A549 (cell line): Measurements from ENCODE around the gene TRPM2.

Source experiments
- BCL3 ChIP-seq: fragments of >200 bp; sonication (Bioruptor Twin); formaldehyde crosslinking; IDR thresholded peaks from 3 replicates; pipeline ENCODE4 v1.6.1; 2016
- CEBPB ChIP-seq, 2 experiments: fragments of >200 bp in 1 of 2; sonication (Bioruptor Twin) in 1 of 2; formaldehyde crosslinking in 1 of 2; IDR thresholded peaks; 2 replicates each; pipeline ENCODE4 v1.6.1; 2012 to 2016
- CTCF ChIP-seq: fragments of >200 bp; sonication (Bioruptor Twin); formaldehyde crosslinking; IDR thresholded peaks from 3 replicates; pipeline ENCODE4 v1.5.1; 2016
- EP300 ChIP-seq, 2 experiments: fragments of >200 bp; sonication (Bioruptor Twin); formaldehyde crosslinking; IDR thresholded peaks; 2 replicates in 1 of 2; 3 replicates in 1 of 2; pipeline ENCODE4 v1.6.1; 2016 to 2017
- ESRRA ChIP-seq: fragments of 150-350 bp; IDR thresholded peaks from 2 replicates; pipeline ENCODE4 v1.6.1; 2014; ENCODE audit warnings: mild to moderate bottlenecking, low read length, borderline replicate concordance
- MAFK ChIP-seq: fragments of 450-650 bp; IDR thresholded peaks from 2 replicates; pipeline ENCODE4 v1.6.1; 2014; ENCODE audit not compliant: partially characterized antibody
- MYC ChIP-seq: IDR thresholded peaks from 2 replicates; pipeline ENCODE4 v1.6.1; 2012; ENCODE audit warnings: mild to moderate bottlenecking, inconsistent platforms, low read length, improper control_type of control experiment, borderline replicate concordance
- POLR2A ChIP-seq: IDR thresholded peaks from 2 replicates; pipeline ENCODE4 v1.6.1; 2012; ENCODE audit warnings: mild to moderate bottlenecking, low read length
- RAD21 ChIP-seq, 2 experiments: fragments of >200 bp in 1 of 2; sonication (Bioruptor Twin) in 1 of 2; formaldehyde crosslinking in 1 of 2; IDR thresholded peaks in 1 of 2; conservative IDR thresholded peaks in 1 of 2; 2 replicates in 1 of 2; 3 replicates in 1 of 2; pipeline ENCODE4 v1.6.1; 2012 to 2018; ENCODE audit warnings: inconsistent platforms in 1 of 2
- RFX5 ChIP-seq: fragments of 450-650 bp; IDR thresholded peaks from 2 replicates; pipeline ENCODE4 v1.7.1; 2014; ENCODE audit warnings: antibody characterized with exemption, mild to moderate bottlenecking, moderate library complexity
- ZSCAN20 ChIP-seq: fragments of 250-450 bp; sonication (Bioruptor Pico); IDR thresholded peaks from 2 replicates; pipeline ENCODE4 v1.8.0; 2022; ENCODE audit warnings: mild to moderate bottlenecking, moderate library complexity
- TF ChIP-seq, protein P1 (sequence below): fragments of 200-600 bp; sonication (generic); IDR thresholded peaks from 2 replicates; pipeline ENCODE4 v1.6.1; 2016; ENCODE audit warnings: antibody characterized with exemption, mild to moderate bottlenecking, moderate library complexity

DNA sequence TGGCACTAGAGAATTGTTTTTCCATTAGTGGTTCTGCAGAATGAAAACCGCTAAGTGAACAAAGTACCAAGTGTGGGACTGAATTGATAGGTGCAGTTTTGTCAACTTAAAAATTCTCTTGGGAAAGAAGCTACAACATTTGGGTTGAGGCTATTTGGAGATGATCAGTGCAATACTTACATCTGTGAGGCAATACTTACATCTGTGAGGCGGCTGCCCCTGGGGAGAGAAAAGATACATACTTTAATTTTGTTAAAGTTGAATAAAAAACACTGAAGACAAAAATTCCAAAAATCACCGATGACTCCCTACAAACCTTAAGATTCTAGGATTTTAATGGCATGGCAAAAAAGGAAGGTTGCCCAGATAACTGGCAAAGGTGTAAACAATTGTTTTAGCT, 16.0 kb upstream of the TRPM2 start:
- no peak for TF ChIP-seq CTCF
- no peak for TF ChIP-seq MYC
- no peak for TF ChIP-seq POLR2A
- no peak for TF ChIP-seq RFX5
- TF ChIP-seq CEBPB (IDR thresholded peaks at IDR 0.05) = no peak
- TF ChIP-seq MAFK = no peak
- TF ChIP-seq ZSCAN20 = no peak
- TF ChIP-seq BCL3 = no peak
- TF ChIP-seq, protein P1, sequence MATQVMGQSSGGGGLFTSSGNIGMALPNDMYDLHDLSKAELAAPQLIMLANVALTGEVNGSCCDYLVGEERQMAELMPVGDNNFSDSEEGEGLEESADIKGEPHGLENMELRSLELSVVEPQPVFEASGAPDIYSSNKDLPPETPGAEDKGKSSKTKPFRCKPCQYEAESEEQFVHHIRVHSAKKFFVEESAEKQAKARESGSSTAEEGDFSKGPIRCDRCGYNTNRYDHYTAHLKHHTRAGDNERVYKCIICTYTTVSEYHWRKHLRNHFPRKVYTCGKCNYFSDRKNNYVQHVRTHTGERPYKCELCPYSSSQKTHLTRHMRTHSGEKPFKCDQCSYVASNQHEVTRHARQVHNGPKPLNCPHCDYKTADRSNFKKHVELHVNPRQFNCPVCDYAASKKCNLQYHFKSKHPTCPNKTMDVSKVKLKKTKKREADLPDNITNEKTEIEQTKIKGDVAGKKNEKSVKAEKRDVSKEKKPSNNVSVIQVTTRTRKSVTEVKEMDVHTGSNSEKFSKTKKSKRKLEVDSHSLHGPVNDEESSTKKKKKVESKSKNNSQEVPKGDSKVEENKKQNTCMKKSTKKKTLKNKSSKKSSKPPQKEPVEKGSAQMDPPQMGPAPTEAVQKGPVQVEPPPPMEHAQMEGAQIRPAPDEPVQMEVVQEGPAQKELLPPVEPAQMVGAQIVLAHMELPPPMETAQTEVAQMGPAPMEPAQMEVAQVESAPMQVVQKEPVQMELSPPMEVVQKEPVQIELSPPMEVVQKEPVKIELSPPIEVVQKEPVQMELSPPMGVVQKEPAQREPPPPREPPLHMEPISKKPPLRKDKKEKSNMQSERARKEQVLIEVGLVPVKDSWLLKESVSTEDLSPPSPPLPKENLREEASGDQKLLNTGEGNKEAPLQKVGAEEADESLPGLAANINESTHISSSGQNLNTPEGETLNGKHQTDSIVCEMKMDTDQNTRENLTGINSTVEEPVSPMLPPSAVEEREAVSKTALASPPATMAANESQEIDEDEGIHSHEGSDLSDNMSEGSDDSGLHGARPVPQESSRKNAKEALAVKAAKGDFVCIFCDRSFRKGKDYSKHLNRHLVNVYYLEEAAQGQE = no peak
- no peak for TF ChIP-seq EP300 (IDR thresholded peaks at IDR 0.05)
- TF ChIP-seq RAD21 (conservative IDR thresholded peaks at IDR 0.05 in 1 of 2, IDR thresholded peaks at IDR 0.05 in 1 of 2) = no peak
- no peak for TF ChIP-seq ESRRA
